Activated B cell treated with CpG ODN at 0.5 μM for 24 hours (primary cell): Measurements from ENCODE around the gene IER2. TPM values are rescaled to one million over a fixed set of nuclear protein-coding genes. Genes with fewer than 3 reads are reported as not detected.

ENCODE experiments used
- ATAC-seq: fragments of 200-7000 bp; cut with Tn5 transposase; one replicate; pipeline ENCODE4 v1.10.0; 2021; ENCODE audit warnings: low read depth, mild to moderate bottlenecking, moderate library complexity
- CTCF ChIA-PET: fragments of 350-600 bp; sonication (Branson Sonifier 250); formaldehyde crosslinking; loops from one replicate; lab custom pipeline; 2021; ENCODE audit warnings: antibody characterized with exemption; lab: Charles Lee
- POLR2A ChIA-PET: fragments of 350-600 bp; sonication (Branson Sonifier 250); formaldehyde crosslinking; loops from one replicate; lab custom pipeline; 2021; ENCODE audit warnings: antibody characterized with exemption; lab: Charles Lee
- DNase-seq: peaks from one replicate; pipeline ENCODE4 v3.0.0; 2022
- H3K27ac Mint-ChIP-seq: one replicate; pipeline ENCODE4 v1.8.0; 2020; ENCODE audit warnings: mixed read lengths
- H3K27me3 Mint-ChIP-seq: one replicate; pipeline ENCODE4 v1.8.0; 2021; ENCODE audit warnings: mixed read lengths
- H3K36me3 Mint-ChIP-seq: one replicate; pipeline ENCODE4 v1.8.0; 2021; ENCODE audit warnings: low read depth, mixed read lengths
- H3K4me1 Mint-ChIP-seq: one replicate; pipeline ENCODE4 v1.8.0; 2021; ENCODE audit warnings: mixed read lengths
- H3K4me3 Mint-ChIP-seq: one replicate; pipeline ENCODE4 v1.8.0; 2020; ENCODE audit warnings: mild to moderate bottlenecking, mixed read lengths
- H3K9me3 Mint-ChIP-seq: one replicate; pipeline ENCODE4 v1.8.0; 2020; ENCODE audit warnings: mixed read lengths
- intact Hi-C: fragments of 100-400 bp; cut with micrococcal nuclease; formaldehyde crosslinking; loops from one replicate; pipeline ENCODE4 v1.15.1; 2024
- total RNA-seq: library from RNA; stranded (reverse); gene quantifications from 2 replicates; pipeline ENCODE4 v1.2.3, GENCODE V29; 2022
- TF ChIP-seq, protein P1 (sequence below): fragments of 200-600 bp; IDR thresholded peaks from one replicate; pipeline ENCODE4 v1.8.0; 2022; ENCODE audit warnings: antibody characterized with exemption, mild to moderate bottlenecking

The IER2 gene
- total RNA-seq, 1 donor from 2014 or later = 119 TPM

- intact Hi-C loops = loop anchor here (1.0 to 10.0 kb wide), 10 partner anchors 16 to 986 kb away; partner anchors contain the start of genes ASF1B, CALR, LYL1 and NACC1
- Mint-ChIP-seq H3K27ac (peak overlapping the region; percentile 99), H3K4me1 (peaks cover 43% of the 10 kb centered on the region), H3K27me3 (no peaks in the 10 kb centered on the region), H3K36me3 (peaks cover 44% of the 10 kb centered on the region), H3K9me3 (no peaks in the 10 kb centered on the region), H3K4me3 (peak overlapping the region; percentile 99)
- ChIA-PET POLR2A (interaction anchor here (0.6 to 5.0 kb wide), 10 partner anchors 15 to 1097 kb away, joined by 3 to 258 read pairs (median 12); partner anchors contain the start of genes LYL1, NACC1 and TRMT1), CTCF (interaction anchor here (1.0 to 1.8 kb wide), 4 partner anchors 19 to 46 kb away, joined by 3 to 18 read pairs (median 4); partner anchors contain the start of gene NACC1)
- TF ChIP-seq, protein P1, sequence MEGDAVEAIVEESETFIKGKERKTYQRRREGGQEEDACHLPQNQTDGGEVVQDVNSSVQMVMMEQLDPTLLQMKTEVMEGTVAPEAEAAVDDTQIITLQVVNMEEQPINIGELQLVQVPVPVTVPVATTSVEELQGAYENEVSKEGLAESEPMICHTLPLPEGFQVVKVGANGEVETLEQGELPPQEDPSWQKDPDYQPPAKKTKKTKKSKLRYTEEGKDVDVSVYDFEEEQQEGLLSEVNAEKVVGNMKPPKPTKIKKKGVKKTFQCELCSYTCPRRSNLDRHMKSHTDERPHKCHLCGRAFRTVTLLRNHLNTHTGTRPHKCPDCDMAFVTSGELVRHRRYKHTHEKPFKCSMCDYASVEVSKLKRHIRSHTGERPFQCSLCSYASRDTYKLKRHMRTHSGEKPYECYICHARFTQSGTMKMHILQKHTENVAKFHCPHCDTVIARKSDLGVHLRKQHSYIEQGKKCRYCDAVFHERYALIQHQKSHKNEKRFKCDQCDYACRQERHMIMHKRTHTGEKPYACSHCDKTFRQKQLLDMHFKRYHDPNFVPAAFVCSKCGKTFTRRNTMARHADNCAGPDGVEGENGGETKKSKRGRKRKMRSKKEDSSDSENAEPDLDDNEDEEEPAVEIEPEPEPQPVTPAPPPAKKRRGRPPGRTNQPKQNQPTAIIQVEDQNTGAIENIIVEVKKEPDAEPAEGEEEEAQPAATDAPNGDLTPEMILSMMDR = no peak
- DNase-seq (peak; percentile 40), ATAC-seq (peak; percentile 0)
Observed at GRCh38 chr19:13150931-13151604, 857 bp downstream of the IER2 start.

GRCh38 chr19:13151605-13152355, 1.6 kb downstream of the IER2 start:
- TF ChIP-seq, protein P1 = no peak
- Mint-ChIP-seq H3K4me1 (peaks cover 49% of the 10 kb centered on the region), H3K27ac (peak overlapping the region; percentile 99), H3K27me3 (no peaks in the 10 kb centered on the region), H3K36me3 (peaks cover 44% of the 10 kb centered on the region), H3K4me3 (peak overlapping the region; percentile 99), H3K9me3 (no peaks in the 10 kb centered on the region)
- POLR2A ChIA-PET = interaction anchor here (0.7 to 5.0 kb wide), 38 partner anchors 14 to 1267 kb away, joined by 3 to 258 read pairs (median 8); partner anchors contain the start of genes DDX39A, FARSA, GADD45GIP1 and JUNB
- ATAC-seq (peak; percentile 23), DNase-seq (peak; percentile 92)
- intact Hi-C loops = loop anchor here (1.0 to 10.0 kb wide), 9 partner anchors 15 to 986 kb away; partner anchors contain the start of genes ASF1B, CALR, LYL1 and NACC1
- CTCF ChIA-PET = interaction anchor here (0.7 to 1.9 kb wide), 8 partner anchors 16 to 111 kb away, joined by 3 to 23 read pairs (median 4); partner anchors contain the start of gene NACC1

DNA sequence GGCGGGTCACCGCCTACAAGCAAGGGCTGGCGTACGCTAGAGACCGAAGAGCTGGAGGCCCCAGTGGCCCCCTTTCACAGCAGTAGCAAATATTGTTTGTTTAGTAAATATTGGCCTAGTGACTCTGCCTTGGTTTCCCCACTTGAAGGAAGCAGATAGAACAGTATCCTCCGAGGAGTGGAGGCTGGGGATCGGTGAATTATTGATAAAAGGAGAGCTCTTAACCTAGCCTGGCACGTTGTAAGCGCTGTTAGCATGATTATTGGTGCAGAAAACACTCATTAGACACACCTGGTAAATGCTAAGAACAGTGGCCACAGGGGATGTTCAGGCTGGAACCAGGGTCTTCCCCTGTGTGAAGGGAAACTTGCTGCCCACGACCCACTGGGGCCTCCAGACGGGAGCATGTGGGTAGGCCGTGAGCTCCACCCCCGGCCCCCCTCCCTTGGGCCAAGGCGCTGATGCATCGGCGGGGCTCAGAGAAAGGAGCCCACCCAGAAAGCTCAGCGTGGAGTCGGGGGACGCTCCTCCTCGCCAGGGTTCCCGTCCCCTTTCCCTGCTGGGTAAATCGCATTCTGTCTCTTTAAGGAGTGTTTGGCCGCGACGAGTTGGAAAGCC, 2.3 kb downstream of the IER2 start:
- ChIA-PET CTCF (interaction anchor here (0.6 to 1.9 kb wide), 12 partner anchors 15 to 437 kb away, joined by 3 to 23 read pairs (median 4); partner anchors contain the start of gene NACC1), POLR2A (interaction anchor here (0.6 to 5.0 kb wide), 40 partner anchors 9 to 1267 kb away, joined by 3 to 258 read pairs (median 6); partner anchors contain the start of genes DDX39A, FARSA, GADD45GIP1 and JUNB)
- Mint-ChIP-seq H3K4me3 (peak overlapping the region; percentile 99), H3K4me1 (peaks cover 50% of the 10 kb centered on the region), H3K27me3 (no peaks in the 10 kb centered on the region), H3K27ac (peak overlapping the region; percentile 99), H3K9me3 (no peaks in the 10 kb centered on the region), H3K36me3 (peaks cover 42% of the 10 kb centered on the region)
- ATAC-seq (peak; percentile 15), DNase-seq (no peak)
- TF ChIP-seq, protein P1 = no peak
- intact Hi-C loops = loop anchor here (1.0 to 10.0 kb wide), 5 partner anchors 215 to 985 kb away; partner anchors contain the start of genes ASF1B, CALR and RFX1

- H3K9me3 Mint-ChIP-seq = no peaks in the 10 kb centered on the region
- POLR2A ChIA-PET = interaction anchor here (0.6 to 5.0 kb wide), 36 partner anchors 9 to 1266 kb away, joined by 3 to 258 read pairs (median 8); partner anchors contain the start of genes DDX39A, GADD45GIP1, JUNB and LYL1
Observed at GRCh38 chr19:13152974-13153568, 2.9 kb downstream of the IER2 start.

More at GRCh38 chr19:13152974-13153568, 2.9 kb downstream of the IER2 start:
- intact Hi-C loops = loop anchor here (1.0 to 10.0 kb wide), 5 partner anchors 216 to 984 kb away; partner anchors contain the start of genes ASF1B, CALR and RFX1
- peak; percentile 20 for ATAC-seq
- Mint-ChIP-seq H3K4me1 (peaks cover 51% of the 10 kb centered on the region), H3K27ac (peak overlapping the region; percentile 99), H3K27me3 (no peaks in the 10 kb centered on the region), H3K4me3 (peak overlapping the region; percentile 99), H3K36me3 (peaks cover 42% of the 10 kb centered on the region)
- CTCF ChIA-PET = interaction anchor here (0.6 to 1.9 kb wide), 8 partner anchors 15 to 436 kb away, joined by 3 to 23 read pairs (median 5); no protein-coding TSS in a partner anchor
- TF ChIP-seq, protein P1 = no peak
- peak; percentile 96 for DNase-seq
